IMR-90 (cell line): ENCODE data around the gene RIPK1. TPM values are rescaled to one million over a fixed set of nuclear protein-coding genes. Genes with fewer than 3 reads are reported as not detected.

Experiments used
- ATAC-seq: fragments of 200-7000 bp; cut with Tn5 transposase; 2 replicates; pipeline ENCODE4 v1.9.1; 2020; ENCODE audit warnings: low read depth, mild to moderate bottlenecking, moderate library complexity
- BruUV-seq: library from RNA; stranded (reverse); fragments of 400-500 nt; replicated peaks from 2 replicates; lab custom pipeline; 2021; lab: Mats Ljungman, UMichigan
- CTCF ChIA-PET: fragments of 300-600 bp; formaldehyde crosslinking; extraction: SDS; loops from one replicate; lab custom pipeline; 2021; ENCODE audit warnings: antibody characterized with exemption; lab: Yijun Ruan, JAX
- POLR2A ChIA-PET: fragments of 300-600 bp; sonication (Branson Sonifier 250); formaldehyde crosslinking; loops from one replicate; lab custom pipeline; 2022; ENCODE audit warnings: antibody characterized with exemption; ENCODE audit not compliant: unreplicated experiment; lab: Charles Lee
- DNase-seq: peaks from one replicate; pipeline ENCODE4 v3.0.0; 2013
- H2AFZ ChIP-seq: replicated peaks from 2 replicates; pipeline ENCODE3; 2013; ENCODE audit warnings: low read length, mild to moderate bottlenecking; ENCODE audit not compliant: poor library complexity
- H2AK5ac ChIP-seq: 2 replicates; pipeline ENCODE4 v1.6.1; 2013; ENCODE audit warnings: low read depth, low read length, inconsistent platforms
- H2AK9ac ChIP-seq: replicated peaks from 2 replicates; pipeline ENCODE3; 2013; ENCODE audit warnings: mild to moderate bottlenecking, low read depth, low read length, moderate library complexity; ENCODE audit not compliant: poor library complexity
- H2BK120ac ChIP-seq: 2 replicates; pipeline ENCODE4 v1.6.1; 2013; ENCODE audit warnings: low read depth, low read length, inconsistent platforms
- H2BK15ac ChIP-seq: 3 replicates; pipeline ENCODE4 v1.6.1; 2013; ENCODE audit warnings: low read depth, low read length, inconsistent platforms
- H2BK20ac ChIP-seq: 2 replicates; pipeline ENCODE4 v1.6.1; 2013; ENCODE audit warnings: low read depth, mild to moderate bottlenecking, inconsistent platforms, low read length, moderate library complexity
- H2BK5ac ChIP-seq: 2 replicates; pipeline ENCODE4 v1.6.1; 2013; ENCODE audit warnings: mild to moderate bottlenecking, low read depth, low read length, inconsistent platforms; ENCODE audit not compliant: poor library complexity, severe bottlenecking
- H3K14ac ChIP-seq: replicated peaks from 2 replicates; pipeline ENCODE4 v1.6.1; 2013; ENCODE audit warnings: low read depth, low read length, inconsistent platforms
- H3K18ac ChIP-seq: 2 replicates; pipeline ENCODE4 v1.6.1; 2013; ENCODE audit warnings: low read depth, low read length, control low read depth
- H3K23ac ChIP-seq: 2 replicates; pipeline ENCODE4 v1.6.1; 2013; ENCODE audit warnings: low read depth, low read length, inconsistent platforms
- H3K27ac ChIP-seq: 2 replicates; pipeline ENCODE4 v1.5.1; 2013; ENCODE audit warnings: mild to moderate bottlenecking, control low read depth, low read length; ENCODE audit not compliant: insufficient read depth
- H3K27me3 ChIP-seq: 2 replicates; pipeline ENCODE4 v1.6.1; 2013; ENCODE audit warnings: low read length; ENCODE audit not compliant: control insufficient read depth, insufficient read depth
- H3K36me3 ChIP-seq: 2 replicates; pipeline ENCODE4 v1.6.1; 2013; ENCODE audit warnings: low read length, mixed read lengths; ENCODE audit not compliant: control insufficient read depth, insufficient read depth
- H3K4ac ChIP-seq: 2 replicates; pipeline ENCODE4 v1.6.1; 2013; ENCODE audit warnings: low read depth, low read length, inconsistent platforms
- H3K4me1 ChIP-seq: 2 replicates; pipeline ENCODE4 v1.6.1; 2013; ENCODE audit warnings: low read length, mixed read lengths; ENCODE audit not compliant: control insufficient read depth, insufficient read depth
- H3K4me2 ChIP-seq: 2 replicates; pipeline ENCODE4 v1.6.1; 2013; ENCODE audit warnings: low read depth, mild to moderate bottlenecking, control low read depth, low read length, moderate library complexity
- H3K4me3 ChIP-seq: 2 replicates; pipeline ENCODE4 v1.5.1; 2013; ENCODE audit warnings: low read depth, mild to moderate bottlenecking, control low read depth, low read length, moderate library complexity; ENCODE audit not compliant: insufficient read depth
- H3K56ac ChIP-seq: 2 replicates; pipeline ENCODE4 v1.6.1; 2013; ENCODE audit warnings: low read length, inconsistent platforms; ENCODE audit not compliant: insufficient read depth; ENCODE audit errors: extremely low read depth
- H3K79me1 ChIP-seq, 2 experiments: 2 replicates each; pipeline ENCODE4 v1.6.1; 2013; ENCODE audit warnings: low read length in 2 of 2, inconsistent platforms in 1 of 2, low read depth in 1 of 2
- H3K9ac ChIP-seq: 2 replicates; pipeline ENCODE4 v1.6.1; 2013; ENCODE audit warnings: low read depth, low read length, control low read depth
- H3K9me1 ChIP-seq: 2 replicates; pipeline ENCODE4 v1.6.1; 2013; ENCODE audit warnings: low read length, inconsistent platforms; ENCODE audit not compliant: insufficient read depth
- H3K9me3 ChIP-seq: 2 replicates; pipeline ENCODE4 v1.6.1; 2013; ENCODE audit warnings: low read length; ENCODE audit not compliant: control insufficient read depth, insufficient read depth
- H4K20me1 ChIP-seq: 2 replicates; pipeline ENCODE4 v1.6.1; 2013; ENCODE audit warnings: low read length, inconsistent platforms; ENCODE audit not compliant: insufficient read depth
- H4K5ac ChIP-seq: 2 replicates; pipeline ENCODE4 v1.6.1; 2013; ENCODE audit warnings: mild to moderate bottlenecking, low read depth, low read length, control low read depth
- H4K8ac ChIP-seq, 2 experiments: 2 replicates each; pipeline ENCODE4 v1.6.1; 2013; ENCODE audit warnings: low read depth in 2 of 2, low read length in 2 of 2, control low read depth in 1 of 2, inconsistent platforms in 1 of 2
- H4K91ac ChIP-seq: 2 replicates; pipeline ENCODE4 v1.6.1; 2013; ENCODE audit warnings: low read depth, low read length, inconsistent platforms; ENCODE audit not compliant: insufficient read depth
- BHLHE40 ChIP-seq: fragments of 150-350 bp; IDR thresholded peaks from 2 replicates; pipeline ENCODE4 v1.6.1; 2016; ENCODE audit warnings: mild to moderate bottlenecking, low read depth, low read length
- CHD1 ChIP-seq: IDR thresholded peaks from 2 replicates; pipeline ENCODE4 v1.6.1; 2012; ENCODE audit warnings: low read depth, low read length, improper control_type of control experiment
- ELK1 ChIP-seq: fragments of 150-350 bp; IDR thresholded peaks from 2 replicates; pipeline ENCODE4 v1.6.1; 2016; ENCODE audit warnings: low read depth, mild to moderate bottlenecking, low read length, moderate library complexity, borderline replicate concordance
- MAZ ChIP-seq: IDR thresholded peaks from 2 replicates; pipeline ENCODE4 v1.6.1; 2012; ENCODE audit warnings: low read depth, mild to moderate bottlenecking, low read length, improper control_type of control experiment, moderate library complexity, borderline replicate concordance
- MXI1 ChIP-seq: IDR thresholded peaks from 2 replicates; pipeline ENCODE4 v1.6.1; 2012; ENCODE audit warnings: low read depth, mild to moderate bottlenecking, low read length, moderate library complexity, borderline replicate concordance
- NFE2L2 ChIP-seq: fragments of 150-350 bp; IDR thresholded peaks from 2 replicates; pipeline ENCODE4 v1.6.1; 2016; ENCODE audit warnings: low read depth, mild to moderate bottlenecking, low read length
- RAD21 ChIP-seq: IDR thresholded peaks from 2 replicates; pipeline ENCODE4 v1.6.1; 2012; ENCODE audit warnings: low read length, improper control_type of control experiment
- RCOR1 ChIP-seq: IDR thresholded peaks from 2 replicates; pipeline ENCODE4 v1.6.1; 2012; ENCODE audit warnings: mild to moderate bottlenecking, low read length, improper control_type of control experiment; ENCODE audit not compliant: insufficient replicate concordance
- RFX5 ChIP-seq: IDR thresholded peaks from 2 replicates; pipeline ENCODE4 v1.8.0; 2012; ENCODE audit warnings: low read depth, mild to moderate bottlenecking, low read length, moderate library complexity
- USF2 ChIP-seq: fragments of 150-350 bp; IDR thresholded peaks from 2 replicates; pipeline ENCODE4 v1.6.1; 2017; ENCODE audit warnings: mild to moderate bottlenecking, antibody characterized with exemption, low read length, low read depth
- WGBS, 2 experiments: methylation state at CpG; one replicate each; pipeline versions ENCODE4 v1.1.5 to v1.1.7; 2013; ENCODE audit warnings: missing lambda C conversion rate in 2 of 2; ENCODE audit not compliant: insufficient read length in 1 of 2; ENCODE audit errors: extremely low coverage in 2 of 2; 5-methylcytosine and 5-hydroxymethylcytosine counted together
- dilution Hi-C: fragments of 300-500 bp; cut with HindIII; formaldehyde crosslinking; loops from one replicate; pipeline ENCODE4 v1.14.3; 2018; ENCODE audit warnings: low sequenced_read_pairs; ENCODE audit not compliant: unreplicated experiment
- in situ Hi-C: fragments of 300-500 bp; cut with MboI; formaldehyde crosslinking; loops from 3 replicates; pipeline ENCODE4 v1.14.3; 2019; ENCODE audit warnings: low sequenced_read_pairs, inconsistent platforms, mixed read lengths
- intact Hi-C: fragments of 100-400 bp; cut with micrococcal nuclease; formaldehyde crosslinking; loops from 2 replicates; pipeline ENCODE4 v1.10.0; 2022
- polyA plus RNA-seq, 3 experiments: library from polyadenylated mRNA; depleted of rRNA; stranded (reverse); fragments of >200 nt; gene quantifications; 2 replicates each; pipeline ENCODE4 v1.2.3, GENCODE V29; 2012; ENCODE audit warnings: low replicate concordance in 1 of 3
- total RNA-seq: library from RNA; depleted of rRNA; stranded (reverse); fragments of >200 nt; gene quantifications from 2 replicates; pipeline ENCODE4 v1.2.3, GENCODE V29; 2012

RIPK1 gene
- total and polyA plus RNA-seq, 2 of the 4 experiments (the other 2 are of a cell fraction): 12.6 to 25.6 TPM

- no CpG with 5 or more reads among the region's 11 CpGs for WGBS, 2 experiments
- no TSS peak for BruUV-seq
- in situ Hi-C loops: no loop called here
These were observed 5.1 kb downstream of the RIPK1 start for GRCh38 chr6:3073382-3073781.

More at GRCh38 chr6:3073382-3073781, 5.1 kb downstream of the RIPK1 start:
- Histone ChIP-seq H4K20me1 (peaks cover 42% of the 10 kb centered on the region), H3K36me3 (peaks cover 20% of the 10 kb centered on the region), H3K9me3 (no peaks in the 10 kb centered on the region), H2AFZ (no peak overlapping the region), H3K9ac (no peak overlapping the region), H2AK5ac (no peak overlapping the region; the same call in 1 of the 2 replicates), H2BK15ac (no peak overlapping the region), H4K8ac (no peak overlapping the region), H4K5ac (no peak overlapping the region), H3K79me1 (peaks cover 28 to 74% of the 10 kb centered on the region in 2 experiments), H3K23ac (no peak overlapping the region), H2BK5ac (no peak overlapping the region), H3K27ac (no peak overlapping the region), H2AK9ac (no peak overlapping the region), H4K91ac (no peak overlapping the region), H3K18ac (no peak overlapping the region), H2BK120ac (no peak overlapping the region), H2BK20ac (no peak overlapping the region), H3K4me2 (no peak overlapping the region), H3K4me3 (no peak overlapping the region), H3K56ac (no peak overlapping the region), H3K9me1 (peaks cover 22% of the 10 kb centered on the region), H3K14ac (no peak overlapping the region), H3K4me1 (peaks cover 10% of the 10 kb centered on the region), H3K4ac (no peak overlapping the region), H3K27me3 (no peaks in the 10 kb centered on the region)
- dilution Hi-C loops (no loop called here), intact Hi-C loops (no loop called here)
- DNase-seq (no peak), ATAC-seq (no peak)
- CTCF ChIA-PET: interaction anchor here (0.7 kb wide), 1 partner anchor 72 kb away, joined by 4 read pairs; no protein-coding TSS in a partner anchor
- POLR2A ChIA-PET: no interaction called here
- TF ChIP-seq NFE2L2 (no peak), RFX5 (no peak), RAD21 (no peak), MAZ (no peak), RCOR1 (no peak), CHD1 (no peak), ELK1 (no peak), USF2 (no peak), BHLHE40 (no peak), MXI1 (no peak)
